BLaER1 (cell line): ENCODE measurements around the gene AGPAT4.

Source experiments
- H3K27ac ChIP-seq: shearing (Covaris generic); formaldehyde crosslinking; 2 replicates; pipeline ENCODE4 v1.8.1; 2022
- H3K27me3 ChIP-seq: shearing (Covaris generic); formaldehyde crosslinking; 2 replicates; pipeline ENCODE4 v1.8.1; 2022
- H3K36me3 ChIP-seq: shearing (Covaris generic); formaldehyde crosslinking; 2 replicates; pipeline ENCODE4 v1.8.1; 2022
- H3K4me1 ChIP-seq: shearing (Covaris generic); formaldehyde crosslinking; 2 replicates; pipeline ENCODE4 v1.8.1; 2022
- H3K4me2 ChIP-seq: shearing (Covaris generic); formaldehyde crosslinking; 2 replicates; pipeline ENCODE4 v1.8.1; 2022
- H3K4me3 ChIP-seq: shearing (Covaris generic); formaldehyde crosslinking; 2 replicates; pipeline ENCODE4 v1.8.1; 2022
- H3K9ac ChIP-seq: shearing (Covaris generic); formaldehyde crosslinking; 2 replicates; pipeline ENCODE4 v1.8.1; 2022
- H3K9me3 ChIP-seq: shearing (Covaris generic); formaldehyde crosslinking; 2 replicates; pipeline ENCODE4 v1.8.1; 2022
- H4K20me1 ChIP-seq: shearing (Covaris generic); formaldehyde crosslinking; 2 replicates; pipeline ENCODE4 v1.8.1; 2022
- Cebpa-rat ChIP-seq: shearing (Covaris generic); IDR thresholded peaks from 2 replicates; pipeline ENCODE4 v1.8.1; 2022

AGPAT4 gene

GRCh38 chr6:161245363-161245762, 28.5 kb downstream of the AGPAT4 start:
- Histone ChIP-seq H3K4me3 (no peak overlapping the region), H3K9me3 (peaks cover 11% of the 10 kb centered on the region), H3K9ac (no peak overlapping the region), H3K4me2 (no peak overlapping the region), H4K20me1 (peaks cover 38% of the 10 kb centered on the region; the same call in 1 of the 2 replicates), H3K27me3 (no peaks in the 10 kb centered on the region), H3K4me1 (no peaks in the 10 kb centered on the region), H3K36me3 (peaks cover 12% of the 10 kb centered on the region), H3K27ac (no peak overlapping the region)
- no peak for TF ChIP-seq Cebpa-rat

GRCh38 chr6:161244725-161245124, 29.1 kb downstream of the AGPAT4 start:
- peaks cover 12% of the 10 kb centered on the region for H3K36me3 ChIP-seq
- no peak overlapping the region for H3K4me2 ChIP-seq
- no peak overlapping the region for H3K9ac ChIP-seq
- no peak overlapping the region for H3K4me3 ChIP-seq
- H3K4me1 ChIP-seq = no peaks in the 10 kb centered on the region
- no peaks in the 10 kb centered on the region for H3K27me3 ChIP-seq
- H3K27ac ChIP-seq = no peak overlapping the region
- H3K9me3 ChIP-seq = peaks cover 10% of the 10 kb centered on the region
- peaks cover 41% of the 10 kb centered on the region; the same call in 1 of the 2 replicates for H4K20me1 ChIP-seq
- TF ChIP-seq Cebpa-rat = no peak

GRCh38 chr6:161242779-161243693, 30.8 kb downstream of the AGPAT4 start:
- TF ChIP-seq Cebpa-rat = no peak
- no peaks in the 10 kb centered on the region for H3K27me3 ChIP-seq
- H3K36me3 ChIP-seq = peaks cover 22% of the 10 kb centered on the region
- no peaks in the 10 kb centered on the region for H3K9me3 ChIP-seq
- H3K9ac ChIP-seq = no peak overlapping the region
- H3K4me1 ChIP-seq = no peaks in the 10 kb centered on the region
- no peak overlapping the region for H3K27ac ChIP-seq
- no peak overlapping the region for H3K4me3 ChIP-seq
- peaks cover 41% of the 10 kb centered on the region; the same call in 1 of the 2 replicates for H4K20me1 ChIP-seq
- no peak overlapping the region for H3K4me2 ChIP-seq

- H3K9me3 ChIP-seq = no peaks in the 10 kb centered on the region
- no peak overlapping the region for H3K4me2 ChIP-seq
- no peak overlapping the region for H3K4me3 ChIP-seq
- no peak overlapping the region for H3K9ac ChIP-seq
- H4K20me1 ChIP-seq = peaks cover 41% of the 10 kb centered on the region; the same call in 1 of the 2 replicates
- H3K27ac ChIP-seq = no peak overlapping the region
- peaks cover 22% of the 10 kb centered on the region for H3K36me3 ChIP-seq
- H3K27me3 ChIP-seq = no peaks in the 10 kb centered on the region
- no peak for TF ChIP-seq Cebpa-rat
- H3K4me1 ChIP-seq = no peaks in the 10 kb centered on the region
These were observed 31.7 kb downstream of the AGPAT4 start for GRCh38 chr6:161242113-161242512.

- Histone ChIP-seq H3K27me3 (no peaks in the 10 kb centered on the region), H3K36me3 (peaks cover 15% of the 10 kb centered on the region), H3K9me3 (no peaks in the 10 kb centered on the region), H3K27ac (no peak overlapping the region), H4K20me1 (peaks cover 24% of the 10 kb centered on the region; the same call in 1 of the 2 replicates), H3K4me1 (peaks cover 10% of the 10 kb centered on the region; the same call in 1 of the 2 replicates), H3K4me3 (no peak overlapping the region), H3K4me2 (no peak overlapping the region), H3K9ac (no peak overlapping the region)
- no peak for TF ChIP-seq Cebpa-rat
These were observed 34.9 kb downstream of the AGPAT4 start for GRCh38 chr6:161239001-161239400.

- H3K9me3 ChIP-seq = no peaks in the 10 kb centered on the region
- no peak for TF ChIP-seq Cebpa-rat
- no peak overlapping the region for H3K27ac ChIP-seq
- no peaks in the 10 kb centered on the region for H3K27me3 ChIP-seq
- no peak overlapping the region for H3K4me2 ChIP-seq
- H3K4me3 ChIP-seq = no peak overlapping the region
- peaks cover 20% of the 10 kb centered on the region for H3K36me3 ChIP-seq
- peaks cover 10% of the 10 kb centered on the region; the same call in 1 of the 2 replicates for H3K4me1 ChIP-seq
- H3K9ac ChIP-seq = no peak overlapping the region
- peaks cover 19% of the 10 kb centered on the region; the same call in 1 of the 2 replicates for H4K20me1 ChIP-seq
These were observed 35.4 kb downstream of the AGPAT4 start for GRCh38 chr6:161238500-161238899.

GRCh38 chr6:161238081-161238480, 35.8 kb downstream of the AGPAT4 start:
- Histone ChIP-seq H3K27me3 (no peaks in the 10 kb centered on the region), H3K27ac (no peak overlapping the region), H4K20me1 (peaks cover 15% of the 10 kb centered on the region; the same call in 1 of the 2 replicates), H3K36me3 (peaks cover 20% of the 10 kb centered on the region), H3K9me3 (no peaks in the 10 kb centered on the region), H3K4me3 (no peak overlapping the region), H3K4me1 (peaks cover 10% of the 10 kb centered on the region; the same call in 1 of the 2 replicates), H3K4me2 (no peak overlapping the region), H3K9ac (no peak overlapping the region)
- no peak for TF ChIP-seq Cebpa-rat

- Histone ChIP-seq H4K20me1 (peaks cover 6% of the 10 kb centered on the region; the same call in 1 of the 2 replicates), H3K27ac (no peak overlapping the region), H3K36me3 (peaks cover 25% of the 10 kb centered on the region), H3K27me3 (no peaks in the 10 kb centered on the region), H3K9me3 (peaks cover 5% of the 10 kb centered on the region; the same call in 1 of the 2 replicates), H3K9ac (no peak overlapping the region), H3K4me1 (peaks cover 10% of the 10 kb centered on the region; the same call in 1 of the 2 replicates), H3K4me3 (no peak overlapping the region), H3K4me2 (no peak overlapping the region)
- TF ChIP-seq Cebpa-rat = no peak
These were observed 36.7 kb downstream of the AGPAT4 start for GRCh38 chr6:161237176-161237575.

GRCh38 chr6:161235776-161236633, 37.9 kb downstream of the AGPAT4 start:
- no peak overlapping the region for H3K4me3 ChIP-seq
- H3K9ac ChIP-seq = no peak overlapping the region
- H3K27me3 ChIP-seq = no peaks in the 10 kb centered on the region
- no peak overlapping the region for H3K27ac ChIP-seq
- TF ChIP-seq Cebpa-rat = no peak
- H3K9me3 ChIP-seq = peaks cover 9% of the 10 kb centered on the region
- no peak overlapping the region for H3K4me2 ChIP-seq
- H3K4me1 ChIP-seq = peaks cover 10% of the 10 kb centered on the region; the same call in 1 of the 2 replicates
- peaks cover 31% of the 10 kb centered on the region for H3K36me3 ChIP-seq
- peaks cover 5% of the 10 kb centered on the region; the same call in 1 of the 2 replicates for H4K20me1 ChIP-seq
